DND-41 (cell line): ENCODE data around the gene UBQLN1.
A peak's percentile ranks its signal among the peaks of the same experiment; 100 is the strongest.
"Not testable (repeated sequence)": the region's sequence is repeated elsewhere in the genome, so short reads cannot be mapped to it uniquely, and the experiment has no call there.

Experiments used
- ATAC-seq: fragments of 200-7000 bp; cut with Tn5 transposase; 3 replicates; pipeline ENCODE4 v1.9.1; 2021; ENCODE audit warnings: low read depth; ENCODE audit not compliant: insufficient read depth
- DNase-seq: peaks from one replicate; pipeline ENCODE4 v3.0.0-alpha.2; 2020
- H2AFZ ChIP-seq: 2 replicates; pipeline ENCODE4 v1.6.0; 2012; ENCODE audit warnings: low read depth, low read length
- H3K27ac ChIP-seq: 2 replicates; pipeline ENCODE4 v1.5.1; 2012; ENCODE audit warnings: low read length, inconsistent platforms
- H3K27me3 ChIP-seq: fragments of 200-600 bp; sonication (generic); 2 replicates; pipeline ENCODE4 v1.6.0; 2012; ENCODE audit warnings: low read length, mild to moderate bottlenecking, inconsistent platforms; ENCODE audit not compliant: insufficient read depth, poor library complexity
- H3K36me3 ChIP-seq: 2 replicates; pipeline ENCODE4 v1.5.1; 2012; ENCODE audit warnings: low read length, inconsistent platforms; ENCODE audit not compliant: insufficient read depth
- H3K4me1 ChIP-seq: 2 replicates; pipeline ENCODE4 v1.5.1; 2012; ENCODE audit warnings: mild to moderate bottlenecking, low read length; ENCODE audit not compliant: insufficient read depth
- H3K4me2 ChIP-seq: 2 replicates; pipeline ENCODE4 v1.6.0; 2012; ENCODE audit warnings: mild to moderate bottlenecking, moderate library complexity, low read length, inconsistent platforms; ENCODE audit not compliant: insufficient read depth
- H3K4me3 ChIP-seq, 2 experiments: fragments of 200-600 bp in 1 of 2; shearing (Covaris generic) in 1 of 2; 2 replicates each; pipeline ENCODE4 v1.5.1; 2012 to 2016; ENCODE audit warnings: inconsistent platforms in 2 of 2, low read length in 2 of 2, mild to moderate bottlenecking in 2 of 2, low read depth in 1 of 2, moderate library complexity in 1 of 2
- H3K79me2 ChIP-seq: 2 replicates; pipeline ENCODE4 v1.6.0; 2012; ENCODE audit warnings: low read length, inconsistent platforms; ENCODE audit not compliant: insufficient read depth
- H3K9ac ChIP-seq: 2 replicates; pipeline ENCODE4 v1.6.0; 2012; ENCODE audit warnings: low read depth, mild to moderate bottlenecking, inconsistent platforms, low read length, moderate library complexity
- H3K9me3 ChIP-seq: 2 replicates; pipeline ENCODE4 v1.5.1; 2012; ENCODE audit warnings: low read length, moderate library complexity, mild to moderate bottlenecking, inconsistent platforms; ENCODE audit not compliant: insufficient read depth, severe bottlenecking
- H4K20me1 ChIP-seq: 2 replicates; pipeline ENCODE4 v1.6.0; 2012; ENCODE audit warnings: low read length; ENCODE audit not compliant: insufficient read depth
- EZH2 ChIP-seq: IDR thresholded peaks from 3 replicates; pipeline ENCODE4 v1.6.1; 2012; ENCODE audit warnings: borderline replicate concordance, low read depth, mild to moderate bottlenecking, moderate library complexity, low read length, inconsistent platforms; ENCODE audit not compliant: severe bottlenecking
- TF ChIP-seq, protein P1 (sequence below): IDR thresholded peaks from 2 replicates; pipeline ENCODE4 v1.5.1; 2012; ENCODE audit warnings: borderline replicate concordance, low read length, moderate library complexity, mild to moderate bottlenecking; ENCODE audit not compliant: poor library complexity, severe bottlenecking; ENCODE audit errors: extremely low read depth

UBQLN1 gene

DNA sequence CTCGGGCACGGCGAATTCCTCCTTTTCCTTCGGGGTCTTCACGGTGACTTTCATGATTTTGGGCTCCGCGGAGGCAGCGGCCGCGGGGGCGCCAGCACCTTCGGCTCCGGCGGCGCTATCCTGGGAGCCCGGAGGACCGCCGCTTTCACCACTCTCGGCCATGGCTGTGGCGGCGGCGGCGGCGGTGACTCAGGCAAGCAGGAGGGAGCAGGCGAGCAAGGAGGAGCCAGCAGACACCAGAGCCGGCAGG, 315 bp downstream of the UBQLN1 start:
- TF ChIP-seq EZH2, result no peak
- TF ChIP-seq, protein P1, sequence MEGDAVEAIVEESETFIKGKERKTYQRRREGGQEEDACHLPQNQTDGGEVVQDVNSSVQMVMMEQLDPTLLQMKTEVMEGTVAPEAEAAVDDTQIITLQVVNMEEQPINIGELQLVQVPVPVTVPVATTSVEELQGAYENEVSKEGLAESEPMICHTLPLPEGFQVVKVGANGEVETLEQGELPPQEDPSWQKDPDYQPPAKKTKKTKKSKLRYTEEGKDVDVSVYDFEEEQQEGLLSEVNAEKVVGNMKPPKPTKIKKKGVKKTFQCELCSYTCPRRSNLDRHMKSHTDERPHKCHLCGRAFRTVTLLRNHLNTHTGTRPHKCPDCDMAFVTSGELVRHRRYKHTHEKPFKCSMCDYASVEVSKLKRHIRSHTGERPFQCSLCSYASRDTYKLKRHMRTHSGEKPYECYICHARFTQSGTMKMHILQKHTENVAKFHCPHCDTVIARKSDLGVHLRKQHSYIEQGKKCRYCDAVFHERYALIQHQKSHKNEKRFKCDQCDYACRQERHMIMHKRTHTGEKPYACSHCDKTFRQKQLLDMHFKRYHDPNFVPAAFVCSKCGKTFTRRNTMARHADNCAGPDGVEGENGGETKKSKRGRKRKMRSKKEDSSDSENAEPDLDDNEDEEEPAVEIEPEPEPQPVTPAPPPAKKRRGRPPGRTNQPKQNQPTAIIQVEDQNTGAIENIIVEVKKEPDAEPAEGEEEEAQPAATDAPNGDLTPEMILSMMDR, result no peak
- Histone ChIP-seq H3K27me3 (no peaks in the 10 kb centered on the region), H3K4me3 (peak overlapping the region; percentile 45 to 79), H2AFZ (peak overlapping the region; percentile 90), H3K4me1 (peaks cover 46% of the 10 kb centered on the region), H3K79me2 (peaks cover 68% of the 10 kb centered on the region), H3K36me3 (no peaks in the 10 kb centered on the region; the same call in 1 of the 2 replicates), H3K4me2 (peak overlapping the region; percentile 79), H4K20me1 (peaks cover 39% of the 10 kb centered on the region), H3K9me3 (no peaks in the 10 kb centered on the region), H3K27ac (peak overlapping the region; percentile 99), H3K9ac (peak overlapping the region; percentile 97)
- ATAC-seq (peak; percentile 62), DNase-seq (no peak)

DNA sequence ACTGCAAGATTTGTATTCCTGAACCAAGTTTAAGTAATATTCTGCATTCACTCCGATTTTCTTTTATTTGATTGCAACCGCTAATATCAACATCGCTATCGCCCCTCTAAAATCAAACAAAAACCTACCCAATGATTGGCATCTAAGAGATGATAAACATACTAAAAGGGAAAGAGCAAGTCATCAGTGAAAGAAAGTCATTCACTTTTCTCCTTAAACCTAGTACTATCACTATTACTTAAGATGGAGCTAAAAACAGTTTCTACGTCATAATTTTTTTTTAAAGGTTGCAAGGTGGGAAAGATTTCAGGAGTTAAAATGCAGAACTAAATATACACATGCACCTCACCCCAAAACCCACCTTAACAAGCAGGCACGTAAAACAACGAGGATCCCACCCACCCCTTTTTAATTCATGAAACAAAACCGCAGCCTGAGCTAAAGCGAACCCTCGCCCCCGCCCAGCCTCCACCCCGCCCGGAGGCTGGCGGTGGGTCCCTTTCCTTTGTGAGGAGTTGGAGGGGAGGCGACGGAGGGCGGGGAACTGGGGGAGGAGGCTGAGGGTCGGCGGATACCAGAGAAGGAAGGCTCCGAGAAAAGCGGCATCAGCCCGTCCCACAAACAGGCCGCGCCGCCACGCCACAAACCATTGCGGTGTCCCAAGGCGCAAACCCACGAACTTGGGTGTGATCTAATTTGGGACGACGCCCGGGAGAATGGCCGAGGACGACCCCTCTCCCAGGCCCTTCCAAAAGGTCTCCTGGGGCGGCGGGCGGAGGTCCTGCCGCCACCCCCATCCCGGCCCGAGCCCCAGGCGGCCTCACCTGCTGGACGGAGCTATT, 861 bp downstream of the UBQLN1 start:
- Histone ChIP-seq H3K27me3 (no peaks in the 10 kb centered on the region), H2AFZ (peak overlapping the region; percentile 90), H3K36me3 (no peaks in the 10 kb centered on the region; the same call in 1 of the 2 replicates), H4K20me1 (peaks cover 43% of the 10 kb centered on the region), H3K4me3 (peak overlapping the region; percentile 45 to 79), H3K9me3 (no peaks in the 10 kb centered on the region), H3K79me2 (peaks cover 73% of the 10 kb centered on the region), H3K9ac (peak overlapping the region; percentile 97), H3K27ac (peak overlapping the region; percentile 99), H3K4me1 (peaks cover 47% of the 10 kb centered on the region), H3K4me2 (peak overlapping the region; percentile 79)
- peak; percentile 84 for ATAC-seq
- peak; percentile 87 for DNase-seq
- no peak for TF ChIP-seq EZH2
- TF ChIP-seq, protein P1, result no peak

DNA sequence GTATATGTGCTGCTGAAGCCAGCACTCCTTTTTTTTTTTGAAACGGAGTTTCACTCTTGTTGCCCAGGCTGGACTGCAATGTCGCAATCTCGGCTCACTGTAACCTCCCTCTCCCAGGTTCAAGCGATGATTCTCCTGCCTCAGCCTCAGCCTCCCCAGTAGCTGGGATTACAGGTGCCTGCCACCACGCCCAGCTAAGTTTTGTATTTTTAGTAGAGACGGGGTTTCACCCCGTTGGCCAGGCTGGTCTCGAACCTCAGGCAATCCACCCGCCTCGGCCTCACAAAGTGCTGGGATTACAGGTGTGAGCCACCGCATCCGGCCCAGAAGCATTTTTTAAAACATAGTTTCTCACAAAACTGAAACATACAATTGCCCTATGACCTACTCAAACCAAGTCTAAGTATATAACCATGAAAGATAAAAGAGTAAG, 2.5 kb downstream of the UBQLN1 start:
- not testable (repeated sequence) for DNase-seq, H3K27ac ChIP-seq, H3K36me3 ChIP-seq, ATAC-seq, H3K27me3 ChIP-seq, H2AFZ ChIP-seq, H3K9ac ChIP-seq, H3K9me3 ChIP-seq
- Histone ChIP-seq H3K79me2 (peaks cover 90% of the 10 kb centered on the region), H3K4me3 (0 out of 4 replicates have a peak overlapping the region, but pooled peaks of 1 of the 2 experiments have one; percentile 79), H3K4me2 (peak overlapping the region; percentile 79; the same call in 1 of the 2 replicates), H3K4me1 (peaks cover 48% of the 10 kb centered on the region), H4K20me1 (peaks cover 58% of the 10 kb centered on the region)

DNA sequence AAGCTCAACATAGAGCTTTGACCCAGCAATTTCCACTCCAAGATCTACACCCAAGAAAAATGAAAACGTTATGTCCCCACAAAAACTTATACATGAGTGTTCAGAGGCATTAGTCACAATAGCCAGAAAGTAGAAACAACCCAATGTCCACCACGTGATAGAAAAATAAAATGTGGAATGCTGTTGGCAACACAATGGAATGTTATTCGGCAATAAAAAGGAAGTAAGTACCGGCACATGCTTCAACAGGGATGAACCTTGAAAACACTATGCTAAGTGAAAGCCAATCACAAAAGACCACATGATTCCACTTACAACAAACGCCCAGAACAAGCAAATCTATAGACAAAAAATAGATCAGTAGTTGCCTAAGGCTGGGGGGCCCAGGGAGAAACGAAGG, 6.0 kb downstream of the UBQLN1 start:
- H3K4me2 ChIP-seq, result peak overlapping the region; percentile 36; the same call in 1 of the 2 replicates

More for the DNA sequence above, 6.0 kb downstream of the UBQLN1 start:
- no peaks in the 10 kb centered on the region for H3K27me3 ChIP-seq
- peaks cover 100% of the 10 kb centered on the region for H3K79me2 ChIP-seq
- no peak overlapping the region for H3K4me3 ChIP-seq
- TF ChIP-seq, protein P1, result no peak
- TF ChIP-seq EZH2, result no peak
- DNase-seq, result no peak
- H4K20me1 ChIP-seq, result peaks cover 89% of the 10 kb centered on the region
- no peak overlapping the region for H3K27ac ChIP-seq
- no peaks in the 10 kb centered on the region for H3K9me3 ChIP-seq
- H3K9ac ChIP-seq, result no peak overlapping the region
- H3K4me1 ChIP-seq, result peaks cover 35% of the 10 kb centered on the region
- no peak for ATAC-seq
- no peak overlapping the region for H2AFZ ChIP-seq
- H3K36me3 ChIP-seq, result no peaks in the 10 kb centered on the region
